GM04504 (cell line): Measurements from ENCODE around the gene RAB11FIP4.
"Not testable (repeated sequence)": the region's sequence is repeated elsewhere in the genome, so short reads cannot be mapped to it uniquely, and the experiment has no call there.

ENCODE experiments used
- DNase-seq: peaks from one replicate; pipeline ENCODE4 v3.0.0-alpha.2; 2012; ENCODE audit warnings: low read depth

The RAB11FIP4 gene

GRCh38 chr17:31391496-31391949 is at the start of gene RAB11FIP4:
Gene RAB11FIP4, plus strand, starts transcription at chr17:31391675. Its CDS starts 178 bp downstream, at chr17:31391853.
- no peak for DNase-seq

DNA sequence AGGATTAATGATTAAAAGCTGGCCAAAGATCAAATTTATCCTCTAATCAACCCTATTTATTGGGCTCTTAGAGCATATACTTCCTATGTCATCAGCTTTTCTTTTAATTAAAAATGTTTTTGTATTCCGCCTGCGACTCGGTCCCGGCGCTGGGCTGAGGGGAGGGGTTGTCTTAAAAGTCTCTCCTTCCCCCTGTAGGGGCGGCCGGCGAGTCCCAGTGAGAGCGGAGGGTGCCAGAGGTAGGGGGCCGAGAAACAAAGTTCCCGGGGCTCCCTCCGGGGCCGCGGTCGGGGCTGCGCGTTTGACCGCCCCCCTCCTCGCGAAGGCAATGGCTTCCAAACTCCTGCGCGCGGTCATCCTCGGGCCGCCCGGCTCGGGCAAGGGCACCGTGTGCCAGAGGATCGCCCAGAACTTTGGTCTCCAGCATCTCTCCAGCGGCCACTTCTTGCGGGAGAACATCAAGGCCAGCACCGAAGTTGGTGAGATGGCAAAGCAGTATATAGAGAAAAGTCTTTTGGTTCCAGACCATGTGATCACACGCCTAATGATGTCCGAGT is 46.2 kb upstream of the RAB11FIP4 start:
- DNase-seq, result not testable (repeated sequence)

DNA sequence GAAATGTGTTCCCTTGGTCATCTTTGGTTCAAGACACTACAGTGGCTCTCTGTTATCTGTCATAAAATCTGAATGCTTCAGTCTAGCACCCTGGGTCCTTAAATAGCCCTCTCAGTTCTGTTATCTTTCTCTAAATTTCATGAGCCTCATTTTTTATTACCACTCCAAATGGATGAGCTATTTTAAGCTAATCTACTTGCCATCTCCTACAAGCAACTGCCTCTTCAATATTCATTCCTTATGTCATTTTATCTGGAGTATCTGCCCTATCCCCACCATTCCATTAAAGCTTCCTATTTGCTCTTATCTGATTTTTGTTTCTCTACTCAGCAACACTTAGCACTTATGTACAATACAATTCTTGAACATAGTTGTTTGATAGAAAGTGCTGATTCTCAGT is 42.0 kb upstream of the RAB11FIP4 start:
- no peak for DNase-seq

DNA sequence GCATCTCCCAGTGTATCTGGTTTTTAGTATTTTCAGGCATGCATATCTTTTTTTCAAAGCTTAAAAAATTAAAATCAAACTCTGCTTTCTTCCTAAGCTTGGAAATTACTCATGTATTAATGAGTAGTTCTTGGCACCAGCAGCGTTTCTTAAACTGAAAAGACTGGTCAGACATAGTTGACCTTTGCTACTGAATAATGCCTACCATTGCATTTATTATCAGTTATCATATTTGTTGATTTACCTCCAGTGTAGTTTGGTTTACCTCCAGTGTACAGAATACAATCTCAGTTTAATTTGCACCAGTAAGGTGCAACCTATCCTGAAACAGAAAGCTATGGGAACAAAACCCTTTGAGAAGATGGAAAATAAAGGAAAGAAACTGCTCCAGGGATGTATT is 35.5 kb upstream of the RAB11FIP4 start:
- DNase-seq, result no peak

DNA sequence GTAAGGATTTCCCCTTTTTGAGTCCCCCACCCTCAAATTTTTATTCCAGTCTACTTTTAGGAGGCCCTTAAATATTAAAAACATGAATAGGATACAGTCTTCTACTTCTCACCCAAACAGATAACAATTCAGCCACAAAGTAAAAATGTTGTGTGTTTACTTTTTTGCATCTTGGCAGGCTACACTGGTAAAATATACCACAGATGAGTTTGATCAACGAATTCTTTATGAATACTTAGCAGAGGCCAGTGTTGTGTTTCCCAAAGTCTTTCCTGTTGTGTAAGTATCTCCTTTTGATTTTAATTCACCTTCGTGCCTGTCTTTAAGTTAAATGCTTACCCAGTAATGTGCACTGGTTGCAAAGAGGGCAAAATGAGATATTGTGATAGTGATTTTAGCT is 34.4 kb upstream of the RAB11FIP4 start:
- no peak for DNase-seq

GRCh38 chr17:31357839-31358394 is 33.6 kb upstream of the RAB11FIP4 start:
- DNase-seq, result no peak

- DNase-seq, result no peak
These were observed 27.5 kb upstream of the RAB11FIP4 start for GRCh38 chr17:31364012-31364411.

- DNase-seq, result no peak
These were observed 25.4 kb upstream of the RAB11FIP4 start for GRCh38 chr17:31366088-31366487.

- DNase-seq, result no peak
These were observed 22.2 kb upstream of the RAB11FIP4 start for GRCh38 chr17:31369266-31369665.

GRCh38 chr17:31371511-31372097 is 19.9 kb upstream of the RAB11FIP4 start:
- DNase-seq, result peak; percentile 24

GRCh38 chr17:31373150-31374093 is 18.1 kb upstream of the RAB11FIP4 start:
- DNase-seq, result peak; percentile 32

DNA sequence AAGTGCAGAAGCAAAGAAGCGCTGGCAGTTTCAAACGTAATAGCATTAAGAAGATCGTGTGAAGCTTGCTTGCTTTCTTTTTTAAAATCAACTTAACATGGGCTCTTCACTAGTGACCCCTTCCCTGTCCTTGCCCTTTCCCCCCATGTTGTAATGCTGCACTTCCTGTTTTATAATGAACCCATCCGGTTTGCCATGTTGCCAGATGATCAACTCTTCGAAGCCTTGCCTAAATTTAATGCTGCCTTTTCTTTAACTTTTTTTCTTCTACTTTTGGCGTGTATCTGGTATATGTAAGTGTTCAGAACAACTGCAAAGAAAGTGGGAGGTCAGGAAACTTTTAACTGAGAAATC is 17.4 kb upstream of the RAB11FIP4 start:
- DNase-seq, result no peak

GRCh38 chr17:31374503-31374902 is 17.0 kb upstream of the RAB11FIP4 start:
- no peak for DNase-seq

GRCh38 chr17:31378638-31379037 is 12.8 kb upstream of the RAB11FIP4 start:
- DNase-seq, result no peak

DNA sequence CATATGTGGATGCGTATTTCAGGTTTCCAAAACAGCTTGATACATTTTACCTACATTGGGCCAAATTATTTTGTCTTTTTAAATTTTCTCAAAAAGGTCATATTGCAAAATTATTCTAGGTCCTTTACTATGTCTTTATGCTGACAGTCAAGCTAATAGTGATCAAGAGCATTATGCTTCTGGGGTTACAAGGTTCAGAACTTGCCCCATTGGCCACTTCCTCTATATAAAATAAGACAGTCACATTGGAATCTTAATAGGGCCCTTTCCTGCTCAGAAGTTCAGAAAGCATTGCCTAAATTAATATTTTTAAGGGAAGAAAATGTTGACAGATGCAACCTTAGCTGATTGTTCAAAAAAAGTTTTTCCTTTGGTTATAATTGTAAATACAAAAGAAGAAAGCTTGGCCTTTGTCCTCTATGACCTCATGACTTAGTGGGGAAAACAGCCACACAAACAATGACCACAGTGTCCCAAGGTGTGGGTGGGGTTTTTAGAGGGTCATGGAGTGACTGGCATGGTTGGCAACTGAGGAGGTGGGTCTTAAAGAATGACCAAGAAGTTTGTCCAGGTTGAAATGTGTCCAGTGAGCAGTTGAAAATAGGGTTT is 11.8 kb upstream of the RAB11FIP4 start:
- no peak for DNase-seq

DNA sequence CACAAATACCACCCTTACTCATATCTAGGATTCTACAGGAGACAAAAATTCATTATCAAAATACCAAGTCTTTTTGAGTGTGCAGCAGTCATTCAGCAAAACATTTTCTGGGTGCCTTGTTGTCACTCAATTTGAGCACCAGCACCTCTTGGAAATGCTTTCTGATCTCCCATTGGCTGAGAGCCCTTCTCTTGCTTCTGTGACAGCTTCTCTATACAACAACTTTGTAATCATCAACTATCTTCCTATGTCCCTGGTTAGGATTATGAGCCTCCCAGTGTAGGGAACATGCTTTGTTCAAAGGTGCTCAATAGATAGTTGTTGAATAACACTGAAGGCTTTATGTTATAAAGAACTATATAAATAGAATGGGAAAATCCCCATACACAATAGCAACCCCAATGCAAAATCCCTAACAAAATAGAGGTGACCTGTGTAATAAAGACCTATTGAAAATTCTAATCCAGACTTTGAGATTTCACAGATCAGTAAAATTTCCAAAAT is 10.3 kb upstream of the RAB11FIP4 start:
- no peak for DNase-seq

DNA sequence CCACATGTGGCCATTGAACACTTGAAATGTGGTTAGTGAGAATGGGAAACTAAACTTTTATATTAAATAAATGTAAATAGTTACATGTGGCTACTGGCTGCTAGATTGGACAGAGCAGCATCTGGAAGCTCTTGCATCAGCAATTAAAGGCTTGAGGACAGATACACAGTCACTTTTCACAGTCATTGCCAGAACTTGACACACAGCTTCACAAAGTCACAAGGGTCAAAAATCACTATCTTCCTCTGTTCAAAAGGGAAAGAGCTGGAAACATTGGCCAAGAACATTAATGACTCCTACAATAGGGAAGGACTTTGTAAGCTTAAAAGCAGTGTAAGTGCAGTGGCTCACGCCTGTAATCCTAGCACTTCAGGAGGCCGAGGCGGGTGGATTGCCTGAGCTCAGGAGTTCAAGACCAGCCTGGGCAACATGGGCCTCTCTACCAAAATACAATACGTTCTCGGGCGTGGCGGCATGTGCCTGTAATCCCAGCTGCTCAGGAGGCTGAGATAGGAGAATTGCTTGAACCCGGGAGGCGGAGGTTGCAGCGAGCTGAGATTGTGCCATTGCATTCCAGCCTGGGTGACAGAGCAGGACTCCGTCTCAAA is 8.7 kb upstream of the RAB11FIP4 start:
- not testable (repeated sequence) for DNase-seq

DNA sequence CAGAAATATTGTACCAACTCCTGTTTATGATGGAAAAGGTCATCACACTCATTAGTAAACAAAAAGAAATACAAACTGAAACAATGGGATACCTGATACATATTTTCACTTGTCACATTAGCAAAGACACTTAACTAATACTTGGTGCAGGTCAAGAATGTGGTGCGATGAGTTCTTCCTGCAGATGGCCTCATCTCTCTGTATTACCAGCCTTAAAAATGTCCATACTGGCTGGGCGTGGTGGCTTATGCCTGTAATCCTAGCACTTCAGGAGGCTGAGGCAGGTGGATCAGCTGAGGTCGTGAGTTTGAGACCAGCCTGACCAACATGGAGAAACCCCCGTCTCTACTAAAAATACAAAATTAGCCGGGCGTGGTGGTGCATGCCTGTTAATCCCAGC is 8.0 kb upstream of the RAB11FIP4 start:
- not testable (repeated sequence) for DNase-seq

- no peak for DNase-seq
These were observed 5.8 kb upstream of the RAB11FIP4 start for GRCh38 chr17:31385428-31386285.

DNA sequence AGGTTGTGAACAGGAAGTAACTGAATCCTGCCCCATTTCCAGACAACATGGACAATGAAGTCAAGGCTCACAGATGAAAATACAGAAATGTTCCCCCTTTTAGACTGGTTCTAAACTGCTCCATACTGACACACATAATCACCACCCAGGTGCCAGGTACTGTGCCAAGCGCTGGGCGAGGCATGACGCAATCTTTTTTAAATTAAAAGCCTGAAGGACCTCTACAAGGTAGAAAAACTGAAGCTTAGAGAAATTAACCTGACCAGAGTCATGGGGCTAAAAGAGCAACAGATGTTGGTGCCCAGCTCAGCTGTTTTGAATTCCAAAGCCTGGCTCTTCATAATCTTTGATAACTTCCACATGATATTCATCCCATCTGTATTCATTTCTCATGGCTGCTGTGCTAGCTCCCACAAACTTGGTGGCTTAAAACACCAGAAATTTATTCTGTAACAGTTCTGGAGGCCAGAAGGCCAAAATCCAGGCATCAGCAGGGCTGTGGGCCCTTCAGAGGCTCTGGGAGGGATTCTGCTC is 4.9 kb upstream of the RAB11FIP4 start:
- no peak for DNase-seq
